GM19193 (cell line): ENCODE results near the gene UMAD1.

Source experiments
- POLR2A ChIP-seq: IDR thresholded peaks from 4 replicates; pipeline ENCODE4 v1.6.1; 2011; ENCODE audit not compliant: insufficient read depth, insufficient read length; ENCODE audit errors: extremely low read depth

Gene UMAD1

DNA sequence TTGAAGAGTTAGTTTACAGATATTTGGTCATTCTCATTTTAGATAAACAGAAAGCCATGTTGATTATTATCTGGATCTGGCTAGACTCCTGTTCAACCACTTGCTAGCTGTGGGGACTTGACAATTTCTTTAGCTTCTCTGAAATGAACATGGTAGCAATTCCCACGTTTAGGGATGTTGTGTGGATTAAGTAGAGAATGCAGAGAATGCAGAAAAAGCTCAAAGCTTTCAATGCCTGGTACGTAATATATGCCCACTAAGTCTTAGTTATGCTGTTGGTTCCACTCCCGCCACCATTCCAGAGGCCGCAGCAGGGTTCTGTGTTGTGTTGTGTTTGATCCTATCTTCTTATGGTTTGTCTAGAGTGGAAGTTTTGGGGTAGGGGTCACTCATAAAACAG lies 117.0 kb downstream of the UMAD1 start:
- TF ChIP-seq POLR2A = no peak

DNA sequence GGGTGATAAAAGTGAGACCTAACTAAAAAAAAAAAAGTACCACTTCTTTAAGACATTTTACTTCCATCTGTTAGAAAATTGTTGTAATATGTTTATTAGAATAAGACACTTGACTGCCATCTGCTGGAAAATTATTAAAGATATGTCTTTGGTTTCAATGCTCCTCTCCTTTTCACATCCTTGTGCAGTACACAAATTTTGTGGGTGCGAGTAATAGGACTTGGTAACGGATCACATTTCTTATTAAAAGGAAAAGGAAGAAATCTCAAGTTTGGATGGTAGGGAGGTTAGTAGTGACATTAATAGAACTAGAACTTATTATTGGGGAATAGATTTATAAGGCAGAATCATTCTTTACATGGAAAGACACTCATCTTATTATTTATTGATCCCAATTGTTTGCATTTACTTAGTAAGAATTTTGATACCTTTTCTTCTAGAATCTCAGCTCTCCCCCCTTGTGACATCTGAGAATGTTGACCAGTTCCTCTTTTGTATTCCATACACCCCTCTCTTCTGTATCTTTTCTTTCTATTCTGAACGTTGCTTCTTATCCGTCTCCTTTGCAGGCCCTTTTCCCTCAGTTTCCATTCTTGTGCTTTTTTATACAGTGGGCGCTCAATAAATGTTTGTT lies 120.9 kb downstream of the UMAD1 start:
- TF ChIP-seq POLR2A = no peak

DNA sequence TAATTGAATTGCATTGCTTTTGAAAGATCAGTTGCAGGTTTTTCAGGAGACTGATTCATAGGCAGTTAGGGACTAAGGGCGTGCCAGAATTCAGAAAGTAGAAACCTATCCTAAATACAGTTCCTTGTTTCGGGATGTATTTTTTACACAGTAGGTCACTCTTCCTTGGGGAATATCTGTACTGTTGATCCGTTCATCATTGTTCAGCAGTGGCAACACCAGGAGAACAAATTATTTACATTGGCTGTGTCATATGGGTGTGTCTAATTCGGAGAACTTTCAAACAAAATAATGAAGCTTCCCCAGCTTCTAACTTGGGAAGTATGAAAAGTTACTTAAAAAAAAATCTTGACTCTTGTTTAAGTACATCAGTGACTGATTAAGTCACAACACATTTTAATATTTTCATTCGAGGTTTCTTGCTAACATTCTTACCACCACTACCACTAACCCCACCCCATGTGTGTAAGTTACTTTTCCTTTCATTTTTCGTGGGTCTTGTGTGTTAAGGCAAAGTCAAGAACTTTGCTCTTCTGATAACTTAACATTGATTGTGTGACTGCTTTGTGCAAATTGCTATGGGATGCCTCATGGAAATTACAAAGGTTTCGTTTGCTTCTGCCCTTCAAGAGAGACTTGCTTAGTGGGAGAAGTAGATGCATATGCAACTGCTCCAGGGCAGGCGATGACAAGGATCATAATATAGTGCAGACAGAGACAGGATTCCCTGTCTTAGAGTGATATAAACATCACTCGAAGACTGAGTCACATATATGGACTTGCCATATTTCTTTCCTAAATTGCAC lies 121.6 kb downstream of the UMAD1 start:
- no peak for TF ChIP-seq POLR2A

DNA sequence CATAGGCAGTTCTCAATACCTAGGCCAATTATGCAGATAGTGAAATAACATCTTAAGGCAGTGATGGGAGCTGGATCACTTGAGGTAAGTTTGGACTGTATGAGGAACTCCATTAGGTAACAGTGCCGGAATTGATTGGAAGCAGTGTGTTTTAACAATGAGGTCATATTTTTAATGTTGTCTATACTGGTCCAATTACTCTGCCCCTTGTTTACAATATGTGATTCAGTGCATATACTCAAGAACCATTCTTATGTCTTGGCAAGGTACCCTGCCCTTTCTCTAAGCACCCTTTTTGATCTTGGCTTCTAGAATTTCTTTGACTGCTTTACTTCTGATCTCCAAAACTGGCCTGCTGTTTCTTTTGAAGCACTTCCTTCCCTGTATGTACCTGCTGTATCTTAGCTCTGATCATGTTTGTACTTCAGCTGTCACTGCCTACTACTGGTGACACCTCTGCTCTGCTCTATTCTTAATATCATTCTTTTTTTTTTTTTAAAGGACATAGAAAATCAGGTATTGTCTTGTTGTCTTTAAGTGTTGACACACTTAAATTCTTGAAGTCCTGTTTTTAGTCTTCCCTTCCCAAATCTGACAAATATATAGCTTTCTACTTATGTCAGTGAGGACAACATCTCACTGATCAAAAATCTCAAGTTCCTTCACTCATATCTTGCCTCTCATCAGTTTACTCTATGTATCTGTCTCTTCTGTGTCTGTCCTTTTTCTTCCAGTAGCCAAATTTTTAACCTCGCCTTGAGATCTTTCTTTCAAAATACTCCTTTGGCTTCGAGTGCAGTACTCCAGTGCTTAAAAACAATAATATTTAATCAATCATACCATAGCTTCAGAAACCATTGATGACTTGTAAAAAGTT lies 124.2 kb downstream of the UMAD1 start:
- TF ChIP-seq POLR2A = no peak

DNA sequence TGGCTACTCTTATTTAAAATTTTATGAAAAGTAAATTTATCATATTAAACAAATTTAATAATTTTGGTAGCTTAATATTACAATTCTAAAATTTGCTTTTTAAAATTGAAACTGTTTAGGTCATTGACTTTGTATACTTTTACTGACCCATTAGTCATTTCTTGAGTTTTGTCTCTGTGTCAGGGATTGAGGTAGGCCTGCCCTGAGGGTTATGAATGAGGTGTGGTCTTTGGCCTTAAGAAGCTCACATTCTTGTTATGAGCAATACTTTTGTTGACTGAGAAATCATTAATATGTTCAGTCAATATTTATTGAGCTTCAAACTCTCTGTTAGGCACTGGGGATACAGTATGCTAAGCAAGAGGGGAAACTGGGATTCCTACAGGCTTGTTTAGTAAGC lies 124.9 kb downstream of the UMAD1 start:
- no peak for TF ChIP-seq POLR2A

DNA sequence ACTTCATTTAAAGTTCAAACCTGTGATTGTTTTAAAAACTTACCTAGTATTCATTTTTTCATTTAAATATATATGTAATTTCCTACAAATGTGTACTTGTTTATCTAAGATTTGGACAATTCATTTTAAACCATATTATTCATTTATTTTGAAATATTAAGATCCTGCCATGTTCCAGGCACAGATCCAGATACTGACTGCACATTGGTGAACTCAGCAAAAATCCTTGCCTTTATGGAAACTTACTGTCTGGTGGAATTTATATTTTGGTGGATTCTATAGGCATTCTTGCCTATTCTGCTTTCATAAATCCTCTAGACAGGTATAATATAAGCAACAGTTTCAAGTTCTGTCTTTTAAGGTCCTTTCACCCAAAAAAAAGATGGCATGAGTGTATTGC lies 126.1 kb downstream of the UMAD1 start:
- no peak for TF ChIP-seq POLR2A

DNA sequence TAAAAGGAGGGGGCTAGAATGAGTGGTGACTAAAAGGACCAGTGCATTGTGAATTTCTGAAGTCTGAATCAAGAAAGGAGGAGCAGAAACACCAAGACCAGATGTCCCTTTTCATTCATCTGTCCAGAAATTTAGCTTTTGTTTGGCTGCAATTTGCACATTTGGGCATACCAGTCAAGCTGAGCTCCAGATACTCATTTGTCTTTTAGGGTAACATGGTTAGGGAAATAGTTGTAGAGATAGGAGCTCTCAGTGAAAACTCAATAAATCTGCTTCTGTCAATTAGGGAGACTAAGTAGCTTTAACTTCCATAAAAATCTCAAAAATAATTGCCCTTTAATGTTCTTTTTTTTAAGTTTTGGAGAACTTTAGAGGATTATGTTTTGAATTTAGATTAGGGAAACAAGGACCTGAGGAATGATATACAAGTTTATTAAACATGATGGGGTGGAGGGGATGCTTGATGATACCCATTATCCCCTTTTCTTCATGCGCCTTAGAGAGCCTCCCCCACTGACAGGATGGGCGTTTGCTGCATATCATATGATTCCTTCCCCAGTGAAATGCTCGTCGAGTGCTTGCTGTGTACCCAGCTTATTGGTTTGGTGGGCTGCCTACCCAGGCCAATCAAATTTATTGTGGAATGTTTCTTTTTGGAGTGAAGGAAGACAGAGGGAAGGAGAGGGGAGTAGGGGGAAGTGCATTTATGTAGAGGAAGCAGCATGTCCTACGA lies 128.6 kb downstream of the UMAD1 start:
- TF ChIP-seq POLR2A = no peak

DNA sequence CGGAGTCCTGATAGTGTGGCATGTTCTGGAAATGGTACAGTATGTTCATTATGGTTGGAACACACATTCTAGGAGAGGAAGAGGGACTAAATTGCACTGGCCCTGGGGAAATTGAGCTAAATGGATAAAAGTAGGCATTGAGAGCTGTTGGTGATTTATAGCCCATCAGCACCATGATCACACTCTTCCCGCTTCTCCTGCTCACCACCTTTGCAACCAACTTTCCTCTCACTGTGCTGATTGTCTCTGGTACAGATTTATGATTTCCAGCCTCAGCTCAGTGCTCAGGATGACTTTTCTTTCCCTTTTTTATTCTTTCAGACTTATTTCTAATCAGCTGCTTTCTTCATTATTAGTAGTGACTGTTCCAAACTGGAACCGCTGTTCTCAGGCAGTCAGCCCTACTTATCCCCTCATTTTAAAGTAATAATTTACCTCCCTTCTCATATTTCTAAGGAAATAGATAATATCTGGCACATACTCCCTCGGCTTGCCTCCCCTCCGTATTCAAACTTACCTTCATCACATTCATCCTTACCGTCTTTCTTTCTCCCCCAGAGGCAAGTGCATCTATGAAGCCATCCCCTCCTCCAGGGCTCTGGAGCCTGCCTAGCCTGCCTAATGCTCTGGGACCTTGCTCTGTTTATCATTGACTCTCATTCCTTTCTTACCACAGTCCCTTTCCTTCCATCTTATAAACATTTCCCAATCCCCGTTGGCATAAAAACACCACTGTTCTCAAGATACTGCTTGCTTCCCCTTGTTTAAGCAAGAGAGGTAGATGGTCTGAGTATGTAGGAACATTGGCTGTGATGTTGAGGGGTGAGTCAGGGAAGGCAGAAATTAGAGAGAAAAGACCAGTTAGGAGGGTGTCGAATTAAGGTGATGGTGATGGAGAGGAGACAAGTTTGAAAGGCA lies 129.4 kb downstream of the UMAD1 start:
- no peak for TF ChIP-seq POLR2A

DNA sequence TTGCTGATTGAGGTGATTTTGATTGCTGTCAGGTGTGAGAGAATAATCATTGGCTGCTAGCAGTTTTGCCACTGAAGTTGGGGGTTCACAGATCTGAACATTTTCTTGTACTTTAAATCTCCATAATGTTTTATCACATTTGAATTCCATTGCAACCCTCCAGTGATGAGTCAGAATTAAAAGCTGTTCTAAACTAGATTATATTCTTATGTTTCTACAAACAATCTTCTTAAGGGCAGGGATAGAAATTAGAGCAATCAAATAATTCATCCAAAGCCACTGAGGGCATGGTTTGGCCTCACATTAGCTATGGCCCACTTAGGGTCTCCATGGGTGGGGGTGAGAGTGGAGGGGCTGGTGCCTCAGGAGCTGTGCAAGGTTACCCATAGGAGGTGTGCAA lies 130.9 kb downstream of the UMAD1 start:
- no peak for TF ChIP-seq POLR2A

DNA sequence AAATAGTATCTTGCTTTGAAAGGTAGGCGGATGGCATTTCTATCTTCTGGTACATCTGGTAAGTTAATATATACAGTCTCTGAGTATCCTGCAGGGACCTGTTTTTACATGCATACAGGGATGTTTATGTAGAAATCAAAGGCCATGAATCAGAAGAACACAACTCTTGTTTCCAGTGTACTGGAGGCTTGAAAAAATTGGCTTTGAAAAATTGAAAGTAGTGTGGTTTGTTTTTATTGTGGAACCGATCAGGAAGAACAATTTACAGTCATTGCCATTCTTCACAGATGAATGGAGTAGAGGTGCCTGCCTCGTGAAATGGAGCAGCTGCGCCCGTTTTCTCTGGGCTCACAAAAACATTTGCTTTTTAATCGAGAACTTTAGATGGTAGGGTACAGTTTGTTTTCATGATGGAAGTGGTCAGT lies 131.9 kb downstream of the UMAD1 start:
- no peak for TF ChIP-seq POLR2A

DNA sequence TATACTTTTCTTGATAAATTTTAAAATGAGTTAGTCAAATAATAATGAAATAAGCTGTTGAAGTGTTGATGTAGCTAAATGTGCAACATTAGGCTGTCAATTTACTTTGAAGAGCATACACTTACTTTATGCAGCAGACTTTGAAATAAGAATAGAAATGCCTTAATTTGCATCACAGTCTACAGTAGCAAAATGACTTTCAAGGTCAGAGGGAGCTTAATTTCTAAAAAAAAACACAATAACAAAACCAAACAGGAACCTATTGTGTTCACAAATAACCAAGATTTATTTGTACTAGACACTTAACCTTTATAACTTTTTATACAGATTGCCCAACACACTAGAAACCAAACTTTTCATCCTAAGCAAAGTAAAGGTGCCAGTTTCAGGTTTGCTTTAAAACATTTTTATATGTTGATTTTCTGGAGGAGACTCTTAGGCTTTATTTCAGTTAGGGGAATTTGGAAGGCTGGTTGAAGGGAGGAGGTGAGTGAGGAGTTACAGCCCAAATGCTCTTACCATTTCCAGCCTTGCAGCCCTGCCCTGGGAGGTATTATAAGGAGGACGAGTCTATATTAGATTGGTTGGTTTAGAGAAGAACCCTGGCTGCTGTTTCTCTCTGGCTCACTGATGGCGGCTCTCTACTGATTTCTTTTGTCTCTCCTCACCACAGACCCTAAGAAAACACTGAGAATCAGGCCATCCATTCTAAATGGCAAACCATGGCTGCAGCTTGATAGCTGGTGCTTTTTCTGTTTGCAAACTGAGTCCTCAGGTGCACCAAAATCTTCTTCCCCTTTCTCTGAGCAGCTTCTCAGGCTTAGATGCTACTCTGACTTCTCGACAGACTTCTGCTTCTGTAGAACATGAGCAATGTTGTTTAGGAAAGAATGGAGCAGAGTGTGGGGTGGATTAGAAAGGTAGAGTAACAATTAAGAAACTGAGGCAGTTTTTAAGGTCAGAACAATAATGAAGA lies 133.1 kb downstream of the UMAD1 start:
- TF ChIP-seq POLR2A = no peak

DNA sequence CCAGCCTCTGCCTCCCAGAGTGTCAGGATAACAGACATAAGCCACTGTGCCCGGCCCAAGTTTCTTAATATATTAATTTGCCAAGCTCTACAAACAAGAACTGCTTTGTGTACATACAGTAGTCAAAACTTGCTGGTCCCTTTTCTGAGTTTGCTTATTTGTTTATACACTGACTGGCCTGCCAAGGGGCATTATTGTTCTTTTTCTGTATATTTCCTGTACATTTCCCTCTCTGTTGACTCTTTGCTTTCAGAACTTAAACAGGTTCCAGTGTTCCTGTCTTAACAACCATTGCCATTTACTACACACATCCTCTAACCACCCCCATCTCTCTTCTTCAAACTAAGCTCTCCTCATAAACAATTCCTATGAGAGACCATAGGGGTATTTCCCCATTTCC lies 139.3 kb downstream of the UMAD1 start:
- TF ChIP-seq POLR2A = no peak

DNA sequence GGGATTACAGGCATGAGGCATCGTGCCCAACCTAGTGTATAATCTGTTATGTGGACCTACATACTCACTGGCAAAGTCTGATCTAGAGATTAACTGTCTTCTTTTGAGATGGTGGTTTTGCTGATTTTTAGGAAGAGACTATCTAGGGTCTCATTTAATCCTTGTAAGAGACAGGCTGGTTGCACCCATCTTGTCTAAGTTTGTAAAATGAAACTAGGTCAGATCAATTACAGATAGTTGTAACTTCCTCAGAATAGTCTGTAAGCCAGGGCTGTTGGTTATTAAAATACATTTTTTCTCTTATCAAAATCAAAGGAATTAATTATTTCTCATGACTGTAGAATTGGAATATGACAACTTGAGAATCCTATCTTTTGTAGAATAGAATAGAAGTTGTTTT lies 142.4 kb downstream of the UMAD1 start:
- TF ChIP-seq POLR2A = no peak
